K562 treated with DMSO at 1 percent for 48 hours (cell line): ENCODE data around the gene TSC22D2. TPM values are rescaled to one million over a fixed set of nuclear protein-coding genes. Genes with fewer than 3 reads are reported as not detected.

ENCODE experiments used
- total RNA-seq: library from RNA; unstranded; fragments of 300-600 nt; gene quantifications from 2 replicates; pipeline ENCODE4 v1.2.3, GENCODE V29; 2022; ENCODE audit warnings: low replicate concordance; ENCODE audit errors: extremely low read depth

The TSC22D2 gene
- not detected in 2 replicates for total RNA-seq

DNA sequence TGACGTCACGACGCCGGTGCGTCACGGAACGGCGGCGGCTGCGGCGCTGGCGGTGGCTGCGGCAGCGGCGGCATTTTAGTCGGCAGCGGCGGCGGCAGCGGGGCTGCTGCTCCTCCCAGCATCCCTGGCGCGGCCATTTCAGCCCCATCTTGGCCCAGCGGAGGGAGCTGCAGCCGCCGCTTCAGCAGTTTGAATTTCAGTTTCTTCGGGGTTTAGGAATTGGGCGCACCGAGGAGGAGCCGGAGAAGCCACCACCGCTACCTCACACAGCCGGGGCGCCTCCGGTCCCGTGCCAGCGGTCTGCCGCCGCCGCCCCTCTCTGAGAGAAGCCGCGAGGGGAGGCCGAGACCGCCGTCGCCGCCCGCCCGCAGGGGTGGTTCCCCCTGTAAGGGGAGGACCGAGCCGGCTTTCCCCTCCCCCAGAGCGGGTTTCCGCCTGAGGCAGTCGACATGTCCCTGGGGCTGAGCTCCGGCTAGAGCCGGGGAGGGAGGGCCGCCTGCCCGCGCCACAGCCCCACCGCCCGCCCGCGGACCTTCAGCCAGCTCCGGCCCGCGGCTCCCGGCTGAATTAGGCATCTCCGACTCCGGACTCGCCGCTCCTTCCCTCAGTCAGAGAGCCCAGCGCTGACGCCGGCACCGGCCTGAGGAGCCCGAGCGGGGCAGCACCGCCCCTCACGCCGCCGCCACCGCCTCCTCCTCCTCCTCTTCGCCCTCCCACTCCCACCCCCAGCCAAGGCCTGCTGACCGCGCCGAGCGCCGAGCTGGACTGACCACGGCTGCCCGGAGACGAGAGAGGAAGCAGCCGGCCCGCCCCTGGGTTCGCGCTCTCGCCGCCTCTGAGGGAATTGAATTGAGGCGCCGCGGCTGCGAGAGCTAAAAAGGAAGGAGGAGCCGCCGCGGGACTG lies at the start of gene TSC22D2:
Gene TSC22D2, plus strand, starts transcription at position 78 of the 904 bp plus-strand sequence. CDS start 1,053 bp downstream, outside the sequence.

Other genes with a start within 250 kb of the TSC22D2 start
- not detected in 2 replicates for gene SERP1, start 138.2 kb downstream of the TSC22D2 start, total RNA-seq
- gene EIF2A, start 138.5 kb downstream of the TSC22D2 start, total RNA-seq: not detected in 2 replicates
- not detected in 2 replicates for gene SELENOT, start 195.0 kb downstream of the TSC22D2 start, total RNA-seq